GM21737 (cell line): ENCODE data around the gene IFNLR1.

Source experiments
- ATAC-seq: cut with Tn5 transposase; IDR thresholded peaks from one replicate; pipeline ENCODE4 v1.9.1; 2021; ENCODE audit warnings: mild to moderate bottlenecking, moderate library complexity; ENCODE audit not compliant: unreplicated experiment

The IFNLR1 gene

DNA sequence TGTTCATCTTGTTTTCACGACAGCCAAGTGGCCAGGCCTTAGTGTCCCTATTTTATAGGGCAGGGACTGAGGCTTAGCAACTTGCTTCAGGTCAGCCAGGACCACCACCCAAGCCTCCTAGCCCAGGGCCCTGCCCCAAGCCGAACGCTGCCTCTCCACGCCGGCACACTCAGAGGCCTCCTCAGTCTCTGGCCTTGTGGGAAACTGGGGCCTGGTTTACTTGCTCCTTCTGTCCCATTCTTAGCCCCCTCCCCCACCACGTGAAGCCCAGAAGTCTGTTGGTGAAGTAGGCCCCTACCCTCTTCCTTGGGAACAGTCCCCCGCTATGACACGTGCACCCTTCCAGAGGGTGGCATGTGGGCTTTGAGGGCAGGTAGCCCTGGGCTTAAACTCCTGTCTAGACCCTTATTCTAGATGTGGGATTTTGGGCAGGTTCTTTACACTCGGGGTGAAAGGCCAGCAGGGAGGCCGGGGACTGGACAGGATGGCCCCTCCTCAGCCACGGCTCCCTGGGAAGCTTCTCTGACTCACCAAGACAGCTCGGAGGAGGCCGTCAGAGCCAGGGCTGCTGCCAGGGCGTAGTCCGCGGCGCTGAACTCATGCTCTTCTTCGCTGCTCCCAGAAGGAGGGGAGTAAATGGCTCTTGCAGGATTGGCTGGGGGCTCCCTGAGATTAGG is 79.5 kb downstream of the IFNLR1 start:
- ATAC-seq = no peak

DNA sequence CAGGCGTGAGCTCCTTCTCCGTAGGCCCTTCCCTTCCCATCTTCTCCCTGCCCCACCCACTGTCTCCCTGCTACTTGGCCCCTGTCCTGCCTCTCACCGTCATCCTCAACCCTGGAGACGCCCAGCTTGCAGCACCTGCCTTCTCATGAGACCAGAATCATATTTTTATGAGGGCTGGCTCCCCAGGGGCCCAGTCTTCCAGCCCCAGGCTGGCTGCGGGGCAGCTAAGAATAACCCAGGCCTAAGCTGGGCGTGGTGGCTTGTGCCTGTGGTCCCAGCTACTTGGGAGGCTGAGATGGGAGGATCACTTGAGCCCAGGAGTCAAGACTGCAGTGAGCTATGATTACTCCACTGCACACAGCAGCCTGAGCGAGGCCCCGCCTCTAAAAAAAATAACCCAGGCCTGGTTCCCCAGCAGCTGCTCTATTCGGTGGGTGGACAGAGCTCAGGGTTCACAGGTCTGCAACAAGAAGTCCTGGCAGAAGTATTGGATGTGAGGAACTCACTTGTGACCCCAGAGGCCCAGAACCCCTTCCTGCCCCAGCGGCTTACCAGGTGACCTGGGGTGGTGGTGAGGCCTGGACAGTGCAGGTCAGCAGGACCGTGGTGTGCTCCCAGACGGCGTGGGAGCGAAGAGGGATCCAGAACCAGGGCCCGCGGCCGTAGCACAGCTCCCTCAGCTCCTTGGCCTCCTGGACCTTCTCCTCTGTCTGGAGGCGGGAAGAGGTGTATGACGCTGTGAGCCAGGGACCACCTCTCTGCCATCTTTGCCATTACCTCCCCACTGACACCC is 81.5 kb downstream of the IFNLR1 start:
- ATAC-seq = no peak

DNA sequence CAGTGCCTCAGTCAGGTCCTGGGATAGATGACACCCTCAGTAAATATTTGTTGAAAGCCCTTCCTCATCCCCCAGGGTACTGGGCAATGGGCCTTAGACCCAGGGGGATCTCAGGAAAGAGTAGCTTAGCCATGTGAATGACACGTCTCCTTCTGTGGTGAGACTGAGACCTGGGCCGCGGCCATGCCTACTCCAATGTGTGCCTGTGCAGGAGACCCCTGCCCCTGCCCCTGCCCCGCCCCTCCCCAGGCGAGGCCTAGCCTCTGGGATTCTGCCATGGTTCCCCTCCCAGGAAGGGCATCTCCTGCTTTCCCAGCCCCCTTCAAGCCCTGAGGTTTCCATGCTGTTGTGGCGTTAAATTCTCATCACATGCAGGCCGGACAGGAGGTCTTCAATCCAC is 82.2 kb downstream of the IFNLR1 start:
- no peak for ATAC-seq
